Panc1 (cell line): ENCODE results near the gene FHIT. TPM values are rescaled to one million over a fixed set of nuclear protein-coding genes. Genes with fewer than 3 reads are reported as not detected.

Source experiments
- ATAC-seq: fragments of 200-7000 bp; cut with Tn5 transposase; 2 replicates; pipeline ENCODE4 v1.9.1; 2020; ENCODE audit warnings: mild to moderate bottlenecking, moderate library complexity
- BruUV-seq: library from RNA; stranded (reverse); fragments of 400-500 nt; replicated peaks from 2 replicates; lab custom pipeline; 2021; lab: Mats Ljungman, UMichigan
- CTCF ChIA-PET: fragments of 300-600 bp; sonication (Branson Sonifier 250); formaldehyde crosslinking; loops from one replicate; lab custom pipeline; 2022; ENCODE audit warnings: antibody characterized with exemption; lab: Charles Lee
- POLR2A ChIA-PET: fragments of 300-600 bp; sonication (Branson Sonifier 250); formaldehyde crosslinking; loops from one replicate; lab custom pipeline; 2022; ENCODE audit warnings: antibody characterized with exemption; lab: Charles Lee
- DNase-seq: peaks from one replicate; pipeline ENCODE4 v3.0.0-alpha.2; 2010; ENCODE audit warnings: low read depth, low spot score
- H3K27ac ChIP-seq: 2 replicates; pipeline ENCODE4 v1.5.1; 2011; ENCODE audit warnings: mild to moderate bottlenecking, low read length, inconsistent platforms
- H3K27me3 ChIP-seq: fragments of 200-500 bp; sonication (Bioruptor generic); 2 replicates; pipeline ENCODE4 v1.6.0; 2014; ENCODE audit warnings: low read length, inconsistent platforms; ENCODE audit not compliant: control insufficient read depth, insufficient read depth
- H3K36me3 ChIP-seq: fragments of 200-500 bp; sonication (Bioruptor generic); 2 replicates; pipeline ENCODE4 v1.5.1; 2014; ENCODE audit warnings: inconsistent platforms, mild to moderate bottlenecking, low read length, moderate library complexity; ENCODE audit not compliant: control insufficient read depth, insufficient read depth
- H3K4me1 ChIP-seq: 2 replicates; pipeline ENCODE4 v1.5.1; 2011; ENCODE audit warnings: inconsistent platforms, mild to moderate bottlenecking, low read length, moderate library complexity; ENCODE audit not compliant: control insufficient read depth, insufficient read depth
- H3K4me3 ChIP-seq, 2 experiments: 2 replicates each; pipeline ENCODE4 v1.5.1; 2011 to 2012; ENCODE audit warnings: low read depth in 2 of 2, low read length in 2 of 2, mild to moderate bottlenecking in 2 of 2, inconsistent platforms in 1 of 2, moderate library complexity in 1 of 2
- H3K9me3 ChIP-seq: fragments of 200-500 bp; sonication (Bioruptor generic); 2 replicates; pipeline ENCODE4 v1.5.1; 2014; ENCODE audit warnings: low read depth, mild to moderate bottlenecking, inconsistent platforms, low read length, moderate library complexity; ENCODE audit not compliant: control insufficient read depth, insufficient read depth
- POLR2AphosphoS5 ChIP-seq: IDR thresholded peaks from 2 replicates; pipeline ENCODE4 v1.6.1; 2012; ENCODE audit warnings: mild to moderate bottlenecking, low read depth, low read length, moderate library complexity
- REST ChIP-seq, 2 experiments: IDR thresholded peaks; 2 replicates each; pipeline ENCODE4 v1.6.1; 2011 to 2012; ENCODE audit warnings: low read depth in 2 of 2, control low read depth in 1 of 2, low read length in 1 of 2, mild to moderate bottlenecking in 1 of 2, moderate library complexity in 1 of 2; ENCODE audit not compliant: insufficient read depth in 1 of 2
- SIN3A ChIP-seq: IDR thresholded peaks from 2 replicates; pipeline ENCODE4 v1.6.1; 2012; ENCODE audit warnings: low read depth, mild to moderate bottlenecking, low read length, moderate library complexity, borderline replicate concordance; ENCODE audit not compliant: insufficient read depth
- TCF7L2 ChIP-seq: IDR thresholded peaks from 2 replicates; pipeline ENCODE4 v1.6.1; 2011; ENCODE audit warnings: mild to moderate bottlenecking, low read depth, low read length, inconsistent platforms
- in situ Hi-C: cut with HindIII; loops from 2 replicates; pipeline ENCODE4 v1.10.0; 2016; ENCODE audit warnings: low sequenced_read_pairs, low pct_unique_long_range_greater_than_20kb
- intact Hi-C: fragments of 100-400 bp; cut with micrococcal nuclease; formaldehyde crosslinking; loops from one replicate; pipeline ENCODE4 v1.10.0; 2022; ENCODE audit not compliant: unreplicated experiment
- total RNA-seq: library from RNA; stranded (reverse); gene quantifications from one replicate; pipeline ENCODE4 v1.2.1, GENCODE V29; 2021; ENCODE audit not compliant: unreplicated experiment
- TF ChIP-seq, protein P1 (sequence below): fragments of 450-650 bp; IDR thresholded peaks from 2 replicates; pipeline ENCODE4 v1.5.1; 2017; ENCODE audit warnings: mild to moderate bottlenecking

FHIT gene
- total RNA-seq, 1 experiment from 2014 or later = 2.2 TPM

DNA sequence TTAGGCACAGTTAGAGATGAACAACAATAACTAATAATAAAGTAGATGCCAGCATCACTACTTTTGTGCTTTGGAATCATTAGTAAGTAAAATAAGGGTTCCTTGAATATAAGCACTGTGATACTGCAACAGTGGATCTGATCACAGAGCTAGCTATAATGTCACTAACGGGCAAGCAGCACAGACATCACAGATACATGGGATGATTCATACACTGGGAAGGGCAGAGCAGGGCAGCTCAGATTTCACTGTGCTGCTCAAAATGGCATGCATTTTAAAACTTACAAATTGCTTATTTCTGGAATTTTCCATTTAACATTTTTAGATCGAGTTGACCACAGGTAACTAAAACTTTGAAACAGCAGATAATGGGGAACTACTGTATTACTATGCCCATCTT is 476.6 kb downstream of the FHIT start:
- H3K27me3 ChIP-seq = no peaks in the 10 kb centered on the region
- no peak overlapping the region for H3K27ac ChIP-seq
- no peaks in the 10 kb centered on the region for H3K4me1 ChIP-seq
- CTCF ChIA-PET = no interaction called here
- ATAC-seq = no peak
- BruUV-seq = no TSS peak
- TF ChIP-seq REST (IDR thresholded peaks at IDR 0.05; ENCODE audit: insufficient read depth in 1 of 2, low read depth in 2 of 2, low read length in 1 of 2) (no peak), POLR2AphosphoS5 (no peak), TCF7L2 (no peak), SIN3A (no peak)
- TF ChIP-seq, protein P1, sequence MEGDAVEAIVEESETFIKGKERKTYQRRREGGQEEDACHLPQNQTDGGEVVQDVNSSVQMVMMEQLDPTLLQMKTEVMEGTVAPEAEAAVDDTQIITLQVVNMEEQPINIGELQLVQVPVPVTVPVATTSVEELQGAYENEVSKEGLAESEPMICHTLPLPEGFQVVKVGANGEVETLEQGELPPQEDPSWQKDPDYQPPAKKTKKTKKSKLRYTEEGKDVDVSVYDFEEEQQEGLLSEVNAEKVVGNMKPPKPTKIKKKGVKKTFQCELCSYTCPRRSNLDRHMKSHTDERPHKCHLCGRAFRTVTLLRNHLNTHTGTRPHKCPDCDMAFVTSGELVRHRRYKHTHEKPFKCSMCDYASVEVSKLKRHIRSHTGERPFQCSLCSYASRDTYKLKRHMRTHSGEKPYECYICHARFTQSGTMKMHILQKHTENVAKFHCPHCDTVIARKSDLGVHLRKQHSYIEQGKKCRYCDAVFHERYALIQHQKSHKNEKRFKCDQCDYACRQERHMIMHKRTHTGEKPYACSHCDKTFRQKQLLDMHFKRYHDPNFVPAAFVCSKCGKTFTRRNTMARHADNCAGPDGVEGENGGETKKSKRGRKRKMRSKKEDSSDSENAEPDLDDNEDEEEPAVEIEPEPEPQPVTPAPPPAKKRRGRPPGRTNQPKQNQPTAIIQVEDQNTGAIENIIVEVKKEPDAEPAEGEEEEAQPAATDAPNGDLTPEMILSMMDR = no peak
- no peaks in the 10 kb centered on the region for H3K36me3 ChIP-seq
- in situ Hi-C loops (no loop called here), intact Hi-C loops (no loop called here)
- H3K4me3 ChIP-seq = no peak overlapping the region
- DNase-seq = no peak
- H3K9me3 ChIP-seq = no peaks in the 10 kb centered on the region
- POLR2A ChIA-PET = no interaction called here

DNA sequence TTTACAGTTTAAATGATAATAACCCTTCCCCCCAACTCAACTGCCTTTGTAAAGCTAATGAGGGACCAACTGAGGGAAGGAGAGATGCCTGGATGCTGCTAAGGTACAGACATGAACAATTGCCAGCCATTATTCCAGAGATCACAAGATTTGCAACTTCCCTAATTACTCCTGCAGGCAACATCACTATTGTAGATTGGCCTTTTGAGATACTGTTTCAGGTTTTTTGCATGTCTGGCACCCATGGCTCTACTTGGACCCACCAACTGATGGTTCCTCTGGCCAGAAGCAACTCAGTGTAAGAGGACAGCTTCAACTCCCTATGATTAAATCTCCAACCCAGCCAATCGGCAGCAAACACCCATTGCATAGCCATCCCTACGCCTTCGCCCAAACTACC is 478.7 kb downstream of the FHIT start:
- BruUV-seq = no TSS peak
- POLR2A ChIA-PET = no interaction called here
- in situ Hi-C loops = no loop called here

More for the DNA sequence above, 478.7 kb downstream of the FHIT start:
- H3K4me1 ChIP-seq = no peaks in the 10 kb centered on the region
- DNase-seq (no peak), ATAC-seq (no peak)
- H3K4me3 ChIP-seq = no peak overlapping the region
- TF ChIP-seq SIN3A = no peak
- no peak for TF ChIP-seq TCF7L2
- TF ChIP-seq POLR2AphosphoS5 = no peak
- TF ChIP-seq REST (IDR thresholded peaks at IDR 0.05; ENCODE audit: insufficient read depth in 1 of 2, low read depth in 2 of 2, low read length in 1 of 2) = no peak
- TF ChIP-seq, protein P1 = no peak
- no peak overlapping the region for H3K27ac ChIP-seq
- intact Hi-C loops = no loop called here
- H3K36me3 ChIP-seq = no peaks in the 10 kb centered on the region
- CTCF ChIA-PET = no interaction called here
- no peaks in the 10 kb centered on the region for H3K9me3 ChIP-seq
- no peaks in the 10 kb centered on the region for H3K27me3 ChIP-seq
